Suprapubic skin (tissue), 3 donors: ENCODE data around the gene PREX1.

Experiments used
- CTCF ChIP-seq, 2 donors: fragments of 200-600 bp in 1 of 2; fragments of 450-650 bp in 1 of 2; sonication (generic) in 1 of 2; IDR thresholded peaks; one replicate each; pipeline ENCODE4 v1.5.1; 2016 to 2019; ENCODE audit warnings: antibody characterized with exemption in 2 of 2, mild to moderate bottlenecking in 1 of 2, moderate library complexity in 1 of 2
- POLR2A ChIP-seq, 2 donors: fragments of 450-650 bp; IDR thresholded peaks; one replicate each; pipeline ENCODE4 v1.6.1; 2017; ENCODE audit warnings: antibody characterized with exemption in 2 of 2, mild to moderate bottlenecking in 2 of 2, moderate library complexity in 2 of 2

DNA sequence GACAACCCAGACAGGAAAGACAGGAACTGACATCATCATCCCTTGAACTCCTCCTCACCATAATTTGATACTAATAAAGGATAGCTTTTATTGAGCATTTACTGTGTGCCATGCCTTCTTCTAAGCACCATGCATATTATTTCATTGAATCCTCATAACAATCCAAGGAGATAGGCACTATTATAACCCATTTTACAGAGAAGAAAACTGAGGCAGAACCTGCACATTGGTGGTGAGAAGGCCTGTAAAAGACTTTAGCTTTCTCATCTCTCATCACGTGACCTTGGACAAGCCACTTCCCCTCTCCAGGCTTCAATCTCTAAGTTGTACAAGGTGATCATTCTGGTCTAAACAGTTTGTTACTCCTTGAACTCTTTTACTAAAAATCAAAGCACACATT, 34.5 kb upstream of the PREX1 start:
- TF ChIP-seq CTCF (IDR thresholded peaks at IDR 0.05) = no peak
- TF ChIP-seq POLR2A (IDR thresholded peaks at IDR 0.05) = no peak
